ENCODE data around the gene PTBP1. TPM values are rescaled to one million over a fixed set of nuclear protein-coding genes. Genes with fewer than 3 reads are reported as not detected.
A peak's percentile ranks its signal among the peaks of the same experiment; 100 is the strongest.
"Not testable (repeated sequence)": the region's sequence is repeated elsewhere in the genome, so short reads cannot be mapped to it uniquely, and the experiment has no call there.

PTBP1 gene
- total and polyA plus RNA-seq, 2 donors, result 104 to 108 TPM

GRCh38 chr19:813219-814151 is 16.2 kb downstream of the PTBP1 start:
- Histone ChIP-seq H3K4me3 (ENCODE audit: low read depth, low read length) (no peak overlapping the region), H3K27ac (ENCODE audit: low read depth) (no peak overlapping the region), H3K36me3 (ENCODE audit: insufficient read depth) (peaks cover 4% of the 10 kb centered on the region), H3K4me1 (ENCODE audit: insufficient read depth) (no peaks in the 10 kb centered on the region)
- DNase-seq (ENCODE audit: extremely low spot score), result no peak
- 92% methylated on average over 87 of the region's 87 CpGs for WGBS

DNA sequence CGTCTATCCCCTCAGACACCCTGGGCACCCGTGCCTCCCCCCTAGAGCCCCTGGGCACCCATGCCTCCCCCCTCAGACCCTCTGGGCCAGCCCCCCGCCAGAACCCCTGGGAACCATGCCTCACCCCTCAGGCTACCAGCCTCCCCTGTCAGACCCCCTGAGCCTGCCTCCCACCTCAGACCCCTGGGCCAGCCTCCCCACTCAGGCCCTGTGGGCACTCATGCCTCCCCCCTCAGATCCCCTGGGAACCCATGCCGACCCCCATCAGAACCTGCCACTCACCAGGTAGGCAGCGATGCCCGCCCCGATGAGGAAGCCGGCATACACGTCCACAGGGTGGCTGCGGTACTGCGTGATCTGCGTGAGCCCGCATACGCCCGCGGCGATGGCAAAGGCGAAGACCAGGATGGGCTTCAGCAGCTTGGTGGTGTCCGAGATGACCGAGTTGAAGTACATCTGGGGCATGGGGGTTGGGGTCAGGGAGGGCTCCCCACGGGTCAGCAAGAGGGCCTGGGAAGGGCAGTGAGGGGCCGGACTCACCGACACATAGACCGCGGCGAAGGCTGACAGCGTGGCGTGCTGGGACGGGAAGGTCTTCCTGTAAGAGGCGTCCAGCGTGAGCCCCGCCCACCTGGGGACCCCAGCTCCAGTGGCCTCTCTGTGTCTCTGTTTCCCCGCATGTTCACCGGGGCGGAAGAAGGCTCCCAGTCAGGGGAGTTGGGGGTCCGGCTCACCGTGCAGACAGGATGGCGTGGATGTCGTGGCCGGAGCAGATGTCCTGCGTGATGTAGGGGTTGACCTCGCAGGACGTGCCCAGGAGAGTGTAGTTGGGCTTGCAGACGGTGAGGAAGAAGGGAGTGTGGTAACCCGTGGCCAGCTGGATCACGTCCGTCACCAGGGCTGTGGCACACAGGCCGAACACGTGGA is 17.2 kb downstream of the PTBP1 start:
- DNase-seq (ENCODE audit: extremely low spot score), result no peak
- 86% methylated on average over 49 of the region's 49 CpGs for WGBS
- Histone ChIP-seq H3K4me1 (ENCODE audit: insufficient read depth) (no peaks in the 10 kb centered on the region), H3K36me3 (ENCODE audit: insufficient read depth) (peaks cover 4% of the 10 kb centered on the region), H3K27ac (ENCODE audit: low read depth) (no peak overlapping the region), H3K4me3 (ENCODE audit: low read depth, low read length) (no peak overlapping the region)

- 92% methylated on average over 47 of the region's 47 CpGs for WGBS
- H3K27ac ChIP-seq (ENCODE audit: low read depth), result no peak overlapping the region
- no peaks in the 10 kb centered on the region for H3K4me1 ChIP-seq (ENCODE audit: insufficient read depth)
- DNase-seq (ENCODE audit: extremely low spot score), result no peak
- no peak overlapping the region for H3K4me3 ChIP-seq (ENCODE audit: low read depth, low read length)
- peaks cover 1% of the 10 kb centered on the region for H3K36me3 ChIP-seq (ENCODE audit: insufficient read depth)
Observed at GRCh38 chr19:815079-815774, 18.0 kb downstream of the PTBP1 start.

- H3K4me1 ChIP-seq (ENCODE audit: insufficient read depth), result no peaks in the 10 kb centered on the region
- no peaks in the 10 kb centered on the region for H3K36me3 ChIP-seq (ENCODE audit: insufficient read depth)
- no peak overlapping the region for H3K4me3 ChIP-seq (ENCODE audit: low read depth, low read length)
- WGBS, result 91% methylated on average over 13 of the region's 13 CpGs
- no peak overlapping the region for H3K27ac ChIP-seq (ENCODE audit: low read depth)
- no peak for DNase-seq (ENCODE audit: extremely low spot score)
Observed at GRCh38 chr19:815775-816499, 18.7 kb downstream of the PTBP1 start.

GRCh38 chr19:816500-816857 is 19.2 kb downstream of the PTBP1 start:
- H3K4me3 ChIP-seq (ENCODE audit: low read depth, low read length), result no peak overlapping the region
- H3K4me1 ChIP-seq (ENCODE audit: insufficient read depth), result no peaks in the 10 kb centered on the region
- no peaks in the 10 kb centered on the region for H3K36me3 ChIP-seq (ENCODE audit: insufficient read depth)
- no peak for DNase-seq (ENCODE audit: extremely low spot score)
- no peak overlapping the region for H3K27ac ChIP-seq (ENCODE audit: low read depth)
- 91% methylated on average over 2 of the region's 2 CpGs for WGBS

DNA sequence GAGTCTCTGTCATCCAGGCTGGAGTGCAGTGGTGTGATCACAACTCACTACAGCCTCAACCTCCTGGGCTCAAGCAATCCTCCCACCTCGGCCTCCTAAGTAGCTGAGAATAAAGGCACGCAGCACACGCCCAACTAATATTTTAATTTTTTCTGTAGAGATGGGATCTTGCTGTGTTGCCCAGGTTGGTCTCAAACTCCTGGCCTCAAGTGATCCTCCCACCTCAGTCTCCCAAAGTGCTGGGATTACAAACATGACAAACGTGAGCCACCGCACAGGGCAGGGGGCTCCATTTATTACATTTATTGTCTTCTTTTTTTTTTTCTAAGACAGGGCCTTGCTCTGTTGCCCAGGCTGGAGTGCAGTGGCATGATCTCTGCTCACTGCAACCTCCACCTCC is 23.0 kb downstream of the PTBP1 start:
- not testable (repeated sequence) for H3K27ac ChIP-seq (ENCODE audit: low read depth); H3K36me3 ChIP-seq (ENCODE audit: insufficient read depth)

DNA sequence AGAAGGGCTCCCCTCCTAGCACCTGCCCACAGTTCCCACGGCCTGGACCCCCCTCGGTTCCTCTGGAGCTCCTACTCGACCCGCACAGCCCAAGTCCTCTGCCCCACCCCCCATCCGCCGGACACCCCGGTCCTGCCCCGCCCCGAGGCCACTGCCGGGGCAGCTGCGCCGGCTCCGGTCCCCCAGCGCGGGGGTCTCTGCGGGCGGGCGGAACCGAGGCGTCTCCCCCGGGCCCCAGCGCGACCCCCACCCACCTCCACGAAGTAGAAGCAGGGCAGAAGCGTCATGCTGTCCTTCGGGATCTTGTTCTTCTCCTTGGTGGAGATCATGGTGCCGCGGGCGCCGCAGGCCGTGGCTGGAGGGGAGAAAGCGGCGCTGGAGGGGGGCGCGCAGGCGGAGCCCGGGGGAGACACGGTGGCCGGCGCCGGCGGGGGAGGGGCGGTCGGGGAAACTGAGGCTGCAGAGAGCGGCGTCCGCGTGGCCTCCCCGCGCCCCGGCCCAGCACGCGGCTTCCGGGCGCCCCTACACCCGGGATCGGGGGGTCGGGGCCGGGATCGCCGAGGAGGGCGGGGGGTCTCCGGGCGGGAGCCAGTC is 24.1 kb downstream of the PTBP1 start:
- H3K27ac ChIP-seq (ENCODE audit: low read depth), result no peak overlapping the region

More for the DNA sequence above, 23.0 kb downstream of the PTBP1 start:
- H3K4me3 ChIP-seq (ENCODE audit: low read depth, low read length); DNase-seq (ENCODE audit: extremely low spot score); H3K4me1 ChIP-seq (ENCODE audit: insufficient read depth): not testable (repeated sequence)
- 88% methylated on average over 5 of the region's 5 CpGs for WGBS

GRCh38 chr19:821825-822503 is 24.7 kb downstream of the PTBP1 start, which contains the start of gene PLPPR3:
Gene PLPPR3 (minus strand): TSS chr19:821955. CDS start chr19:821559, 396 bp downstream.
- Histone ChIP-seq H3K27ac (ENCODE audit: low read depth) (no peak within 1 kb of the TSS), H3K4me1 (ENCODE audit: insufficient read depth) (no peaks in the 10 kb centered on the region), H3K4me3 (ENCODE audit: low read depth, low read length) (peak within 1 kb of the TSS; percentile 36), H3K36me3 (ENCODE audit: insufficient read depth) (no peaks in the 10 kb centered on the region)
- WGBS, result under 1% methylated on average over 83 of the region's 86 CpGs
- DNase-seq (ENCODE audit: extremely low spot score), result no peak

More for the DNA sequence above, 24.1 kb downstream of the PTBP1 start:
- DNase-seq (ENCODE audit: extremely low spot score), result no peak
- 1% methylated on average over 64 of the region's 64 CpGs for WGBS
- Histone ChIP-seq H3K4me3 (ENCODE audit: low read depth, low read length) (peak overlapping the region; percentile 36), H3K36me3 (ENCODE audit: insufficient read depth) (no peaks in the 10 kb centered on the region), H3K4me1 (ENCODE audit: insufficient read depth) (no peaks in the 10 kb centered on the region)

DNA sequence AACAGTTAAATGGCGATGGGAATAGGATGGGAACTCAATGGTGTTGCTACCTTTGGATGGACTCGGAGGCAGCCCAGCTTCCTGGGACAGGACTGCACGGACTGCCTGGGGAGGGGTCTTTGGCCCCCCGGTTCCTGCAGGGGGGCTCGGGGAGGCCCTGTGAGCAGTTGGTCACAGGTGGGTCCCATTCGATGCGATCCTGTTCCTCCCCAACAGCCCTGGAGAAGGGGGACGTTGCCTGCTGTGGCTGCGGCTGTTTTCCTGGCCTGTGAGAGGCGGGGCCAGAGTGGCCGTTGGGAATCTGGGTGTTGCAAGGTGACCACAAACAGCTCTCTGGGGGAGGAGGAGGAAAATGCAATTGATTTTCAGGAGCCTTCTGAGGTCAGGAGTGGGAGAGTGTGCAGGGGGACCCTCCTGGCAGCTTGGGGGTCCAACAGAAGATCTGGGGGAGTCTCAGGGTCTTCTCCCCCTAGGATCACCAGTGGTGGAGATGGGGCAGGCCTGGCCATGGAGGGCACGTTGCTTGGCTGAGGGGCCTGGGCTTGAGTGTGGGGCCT is 26.4 kb downstream of the PTBP1 start:
- 62% methylated on average over 12 of the region's 12 CpGs for WGBS

GRCh38 chr19:824885-825284 is 27.6 kb downstream of the PTBP1 start:
- Histone ChIP-seq H3K4me3 (ENCODE audit: low read depth, low read length) (no peak overlapping the region), H3K4me1 (ENCODE audit: insufficient read depth) (no peaks in the 10 kb centered on the region), H3K27ac (ENCODE audit: low read depth) (no peak overlapping the region), H3K36me3 (ENCODE audit: insufficient read depth) (no peaks in the 10 kb centered on the region)
- WGBS, result 79% methylated on average over 15 of the region's 15 CpGs
- DNase-seq (ENCODE audit: extremely low spot score), result no peak

More for the DNA sequence above, 26.4 kb downstream of the PTBP1 start:
- Histone ChIP-seq H3K4me3 (ENCODE audit: low read depth, low read length) (no peak overlapping the region), H3K4me1 (ENCODE audit: insufficient read depth) (no peaks in the 10 kb centered on the region), H3K27ac (ENCODE audit: low read depth) (no peak overlapping the region), H3K36me3 (ENCODE audit: insufficient read depth) (no peaks in the 10 kb centered on the region)
- DNase-seq (ENCODE audit: extremely low spot score), result no peak

DNA sequence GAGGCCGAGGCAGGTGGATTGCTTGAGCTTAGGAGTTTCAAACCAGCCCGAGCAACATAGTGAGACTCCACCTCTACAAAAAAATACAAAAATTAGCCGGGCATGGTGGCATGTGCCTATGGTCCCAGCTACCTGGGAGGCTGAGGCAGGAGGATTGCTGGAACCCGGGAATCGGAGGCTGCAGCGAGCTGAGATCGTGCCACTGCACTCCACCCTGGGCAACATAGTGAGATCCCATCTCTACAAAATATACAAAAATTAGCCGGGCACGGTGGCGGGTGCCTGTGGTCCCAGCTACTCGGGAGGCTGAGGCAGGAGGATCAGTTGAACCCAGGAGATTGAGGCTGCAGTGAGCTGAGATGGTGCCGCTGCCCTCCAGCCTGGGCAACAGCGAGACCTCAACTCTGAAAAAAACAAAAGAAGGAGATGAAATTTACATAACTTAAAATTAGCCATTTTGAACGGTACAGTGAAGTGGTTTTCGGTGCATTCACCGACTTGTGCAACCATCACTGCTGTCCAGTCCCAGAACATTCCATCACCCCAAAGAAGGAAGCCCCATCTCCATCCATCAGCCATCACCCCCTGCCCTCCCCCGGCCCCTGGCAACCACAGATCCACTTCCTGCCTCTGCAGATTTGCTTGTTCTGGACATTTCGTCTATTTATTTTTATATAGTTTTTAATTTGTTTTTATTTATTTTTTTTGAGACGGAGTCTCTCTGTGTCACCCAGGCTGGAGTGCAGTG is 28.8 kb downstream of the PTBP1 start:
- no peak overlapping the region for H3K4me3 ChIP-seq (ENCODE audit: low read depth, low read length)
- H3K27ac ChIP-seq (ENCODE audit: low read depth), result no peak overlapping the region
- 82% methylated on average over 19 of the region's 19 CpGs for WGBS
- H3K36me3 ChIP-seq (ENCODE audit: insufficient read depth), result no peaks in the 10 kb centered on the region
- H3K4me1 ChIP-seq (ENCODE audit: insufficient read depth), result no peaks in the 10 kb centered on the region
- no peak for DNase-seq (ENCODE audit: extremely low spot score)

Data from urinary bladder (tissue), 4 donors.